HG03060 (cell line): ENCODE measurements around the gene AMPH.

ENCODE experiments used
- ATAC-seq: cut with Tn5 transposase; IDR thresholded peaks from one replicate; pipeline ENCODE4 v1.9.1; 2021; ENCODE audit warnings: low read depth, moderate number of reproducible peaks; ENCODE audit not compliant: unreplicated experiment

AMPH gene

GRCh38 chr7:38630720-38631673, at the start of gene AMPH:
Gene AMPH (minus strand): TSS chr7:38631373. CDS start chr7:38631351, 22 bp downstream.
- no peak for ATAC-seq

DNA sequence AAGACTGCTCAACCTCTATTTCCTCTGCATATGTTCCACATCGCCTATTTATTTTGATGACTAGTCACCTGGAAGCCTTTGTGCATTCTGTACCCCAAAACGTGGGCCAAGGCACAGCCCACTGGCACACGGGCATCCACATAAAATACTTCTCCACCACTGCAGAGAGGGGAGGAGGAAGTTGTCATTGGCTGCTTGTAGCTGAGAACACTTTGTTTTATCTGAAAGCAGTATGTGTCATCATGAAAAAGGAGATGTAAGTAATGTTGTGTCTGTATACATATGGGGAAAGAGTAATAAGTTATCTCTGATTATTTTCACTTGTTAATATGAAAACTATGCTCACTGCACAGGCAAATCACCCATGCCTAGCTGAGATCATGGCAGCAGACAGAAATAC, 48.2 kb upstream of the AMPH start:
- ATAC-seq, result no peak

GRCh38 chr7:38678698-38679054, 47.5 kb upstream of the AMPH start:
- no peak for ATAC-seq

DNA sequence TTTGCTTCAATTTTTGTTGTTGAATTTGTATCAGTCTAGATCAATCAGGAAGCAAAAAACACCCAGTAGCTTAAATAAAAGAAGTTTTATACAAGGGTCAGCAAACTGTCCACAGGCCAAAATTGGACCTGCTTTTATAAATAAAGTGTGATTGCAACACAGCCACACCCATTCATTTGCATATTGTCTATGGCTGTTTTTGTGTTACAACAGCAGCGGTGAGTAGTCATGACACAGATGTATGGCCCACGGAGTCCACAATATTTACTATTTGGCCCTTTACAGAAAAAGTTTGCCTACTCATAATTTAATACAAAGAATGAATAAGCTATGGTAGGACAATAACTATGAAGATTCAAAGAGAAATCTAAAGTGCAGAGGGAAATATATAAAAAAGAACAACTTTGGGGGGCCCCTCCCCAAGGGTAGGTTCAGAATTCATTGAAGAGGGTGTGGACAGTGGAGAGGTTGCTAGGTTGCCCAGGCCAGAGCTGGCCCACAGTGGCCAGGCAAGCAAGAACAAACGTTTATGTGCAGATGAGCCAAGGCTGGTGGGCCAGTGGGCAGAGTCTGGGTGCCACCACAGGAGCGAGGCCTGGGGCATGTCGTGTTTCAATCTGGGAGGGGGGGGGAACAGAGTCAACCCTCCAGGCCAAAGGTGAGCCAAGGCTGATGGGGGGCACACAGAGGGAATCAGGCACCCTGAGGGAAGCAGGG, 47.0 kb upstream of the AMPH start:
- ATAC-seq, result no peak

DNA sequence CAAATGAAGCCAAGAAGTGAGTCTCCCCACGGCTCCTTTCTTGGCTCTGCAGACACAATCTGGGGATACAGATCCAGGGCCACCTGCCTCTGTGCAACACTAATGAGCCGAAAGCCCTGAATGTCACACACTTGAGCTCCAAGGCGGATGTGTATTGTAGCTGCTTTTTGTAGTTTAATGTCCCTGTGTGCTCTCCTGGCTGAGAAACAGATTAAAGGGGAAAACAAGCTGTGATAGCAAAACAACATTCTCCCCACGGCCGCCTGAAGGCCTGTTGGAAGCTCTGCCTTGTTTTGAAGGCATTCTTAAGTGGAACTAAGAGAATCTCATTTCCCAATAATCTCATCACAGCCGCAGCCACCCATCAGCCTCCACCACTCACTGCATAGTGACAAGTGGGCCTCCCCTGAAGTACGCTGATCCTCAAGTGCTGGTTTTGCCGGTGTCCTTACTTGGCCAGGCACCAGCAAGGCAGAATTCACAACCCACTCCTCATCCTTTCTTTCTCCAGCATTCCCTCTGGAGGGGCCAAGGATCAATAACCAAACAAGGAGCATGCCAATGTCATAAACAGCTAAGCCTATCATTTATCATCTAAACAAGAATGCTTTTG, 44.4 kb upstream of the AMPH start:
- no peak for ATAC-seq

- no peak for ATAC-seq
Observed at GRCh38 chr7:38674513-38674912, 43.3 kb upstream of the AMPH start.

DNA sequence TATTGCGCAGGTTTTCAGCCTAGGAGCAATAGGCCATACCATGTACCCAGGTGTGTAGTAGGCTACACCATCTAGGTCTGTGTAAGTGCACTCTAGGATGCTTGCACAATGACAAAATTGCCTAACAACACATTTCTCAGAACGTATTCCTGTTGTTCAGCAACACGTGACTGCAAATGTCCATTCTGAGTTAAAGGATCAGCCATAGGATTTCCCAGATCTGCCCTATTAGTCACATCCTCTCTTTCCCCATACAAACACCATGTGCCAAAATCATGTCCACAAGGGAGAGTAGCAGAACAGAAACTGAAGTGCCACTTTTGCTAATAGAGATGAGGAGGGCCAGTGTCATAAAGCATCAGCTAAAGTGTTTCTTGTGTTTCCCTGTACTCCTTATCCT, 42.6 kb upstream of the AMPH start:
- no peak for ATAC-seq

- ATAC-seq, result no peak
Observed at GRCh38 chr7:38671911-38672905, 41.0 kb upstream of the AMPH start.

GRCh38 chr7:38669965-38670520, 38.9 kb upstream of the AMPH start:
- no peak for ATAC-seq

GRCh38 chr7:38664972-38665371, 33.8 kb upstream of the AMPH start:
- ATAC-seq, result no peak

DNA sequence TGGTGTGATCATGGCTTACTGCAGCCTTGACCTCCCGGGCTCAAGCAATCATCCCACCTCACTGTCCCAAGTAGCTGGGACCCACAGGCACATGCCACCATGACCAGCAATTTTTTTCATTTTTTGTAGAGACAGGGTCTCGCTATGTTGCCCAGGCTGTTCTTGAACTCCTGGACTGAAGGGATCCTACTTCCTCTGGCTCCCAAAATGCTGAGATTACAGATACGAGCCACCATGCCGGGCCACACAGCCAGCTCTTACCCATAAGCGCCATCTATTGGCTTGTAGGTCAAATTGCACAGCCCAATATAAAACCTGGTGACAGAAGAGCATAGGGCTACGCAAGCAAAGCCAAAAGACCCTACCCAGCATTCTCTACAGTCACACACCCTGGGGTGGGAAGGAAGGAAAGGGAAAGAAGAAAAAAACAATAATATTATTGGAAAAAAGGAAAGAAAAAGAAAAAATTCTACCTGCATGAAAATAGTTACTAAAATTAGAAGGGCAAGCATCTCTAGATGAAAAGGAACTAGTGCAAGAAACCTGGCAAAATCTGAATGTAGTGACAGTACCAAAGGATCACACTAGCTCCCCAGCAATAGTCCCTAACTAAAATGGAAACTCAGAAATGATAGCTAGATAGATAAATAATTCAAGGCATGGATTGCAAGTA, 29.4 kb upstream of the AMPH start:
- ATAC-seq, result no peak

DNA sequence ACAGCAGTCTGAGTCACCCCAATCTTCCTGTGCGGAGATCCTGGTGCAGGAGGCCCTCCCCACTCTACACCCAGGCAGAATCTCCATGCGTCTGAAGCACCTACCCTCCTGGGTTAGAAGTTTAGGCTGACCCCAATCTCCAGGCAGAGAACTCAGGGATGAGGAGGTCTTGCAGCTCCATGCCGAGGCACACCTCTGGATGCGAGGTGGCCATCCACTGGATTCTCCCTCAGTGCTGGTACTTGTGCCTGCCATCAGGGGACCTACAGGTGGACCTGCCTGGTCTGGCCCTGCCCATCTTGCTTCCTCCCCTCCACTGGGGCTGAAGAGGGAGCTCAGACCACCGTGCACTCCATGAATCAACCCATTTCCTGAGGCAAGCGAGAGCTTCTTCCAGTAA, 28.8 kb upstream of the AMPH start:
- no peak for ATAC-seq

DNA sequence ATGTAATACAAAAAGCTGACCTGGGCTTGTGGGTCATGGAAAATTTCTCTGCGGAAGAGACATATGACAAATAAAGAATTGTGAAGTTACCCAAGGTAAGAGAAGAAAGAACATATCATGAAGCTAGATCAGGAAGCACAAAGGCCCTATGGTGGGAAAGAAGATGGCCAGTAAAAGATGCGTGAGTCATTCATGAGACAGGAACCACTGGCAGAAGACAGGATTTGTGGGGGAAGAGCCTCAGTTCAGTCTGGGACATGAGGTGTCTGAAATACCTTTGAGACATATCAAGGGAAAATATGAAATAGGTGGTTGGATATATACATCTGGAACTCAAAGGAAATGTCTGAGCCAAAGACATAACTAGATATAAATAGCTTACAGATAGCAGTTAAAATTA, 27.7 kb upstream of the AMPH start:
- no peak for ATAC-seq

GRCh38 chr7:38656968-38657367, 25.8 kb upstream of the AMPH start:
- ATAC-seq, result no peak

DNA sequence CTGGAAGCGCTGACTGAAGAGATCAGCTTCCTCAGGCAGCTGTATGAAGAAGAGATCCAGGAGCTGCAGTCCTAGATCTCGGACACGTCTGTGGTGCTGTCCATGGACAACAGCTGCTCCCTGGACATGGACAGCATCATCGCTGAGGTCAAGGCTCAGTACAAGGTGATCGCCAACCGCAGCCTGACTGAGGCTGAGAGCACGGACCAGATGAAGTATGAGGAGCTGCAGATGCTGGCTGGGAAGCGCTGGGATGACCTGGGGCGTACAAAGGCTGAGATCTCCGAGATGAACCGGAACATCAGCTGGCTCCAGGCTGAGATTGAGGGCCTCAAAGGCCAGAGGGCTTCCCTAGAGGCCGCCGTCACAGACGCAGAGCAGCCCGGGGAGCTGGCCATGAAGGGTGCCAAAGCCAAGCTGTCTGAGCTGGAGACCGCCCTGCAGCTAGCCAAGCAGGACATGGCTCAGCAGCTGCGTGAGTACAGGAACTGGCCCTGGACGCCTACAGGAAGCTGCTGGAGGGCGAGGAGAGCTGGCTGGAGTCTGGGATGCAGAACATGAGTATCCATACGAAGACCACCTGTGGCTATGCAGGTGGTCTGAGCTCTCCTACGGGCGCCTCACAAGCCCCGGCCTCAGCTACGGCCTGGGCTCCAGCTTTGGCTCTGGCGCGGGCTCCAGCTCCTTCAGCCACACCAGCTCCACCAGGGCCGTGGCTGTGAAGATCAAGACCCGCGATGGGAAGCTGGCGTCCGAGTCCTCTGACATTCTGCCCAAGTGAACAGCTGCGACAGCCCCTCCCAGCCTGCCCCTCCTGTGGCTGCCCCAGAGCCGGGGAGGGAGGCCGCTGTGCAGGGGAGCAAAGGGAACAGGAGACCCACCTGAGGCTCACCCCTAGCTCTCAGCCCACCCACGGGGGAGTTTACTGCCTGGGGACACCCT, 24.9 kb upstream of the AMPH start:
- no peak for ATAC-seq

GRCh38 chr7:38637957-38638356, 6.8 kb upstream of the AMPH start:
- no peak for ATAC-seq

DNA sequence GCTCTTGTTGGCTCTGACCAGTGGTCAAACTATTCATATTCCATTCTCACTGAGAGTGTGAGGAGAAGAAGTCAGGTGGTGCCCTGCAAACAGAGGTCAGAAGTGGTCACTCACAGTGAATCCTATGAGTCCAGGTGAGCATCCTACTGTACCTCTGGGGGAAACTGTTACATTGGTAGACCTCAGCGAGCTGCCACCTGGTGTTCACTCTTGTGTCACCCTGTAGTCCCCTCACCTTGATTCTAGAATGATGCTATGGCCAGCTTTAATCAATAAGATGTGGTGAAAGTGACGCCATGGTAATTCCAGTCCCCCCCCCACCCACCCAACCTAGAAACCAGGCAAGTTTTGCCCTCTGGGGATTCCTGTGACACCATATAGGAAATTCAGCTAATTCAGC, 1.2 kb upstream of the AMPH start:
- no peak for ATAC-seq
